ENCODE measurements around the gene PDCD5.

The PDCD5 gene

DNA sequence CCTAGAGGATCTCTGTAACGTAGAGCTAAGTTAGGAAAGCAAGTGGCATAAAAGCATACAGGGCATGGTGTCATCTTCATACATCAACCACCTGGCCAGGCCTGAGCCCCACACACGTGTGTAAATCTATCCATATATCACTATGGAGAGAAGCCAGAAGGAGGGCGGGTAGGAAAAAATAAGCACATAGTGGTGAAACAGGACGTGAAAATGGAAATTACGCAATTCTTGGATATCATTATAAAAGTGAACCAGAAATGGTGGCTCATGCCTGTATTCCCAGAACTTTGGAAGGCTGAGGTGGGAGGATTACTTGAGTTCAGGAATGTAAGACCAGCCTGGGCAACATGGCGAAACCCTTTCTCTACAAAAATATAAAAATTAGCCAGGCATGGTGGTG lies 43.4 kb downstream of the PDCD5 start:
- TF ChIP-seq, protein P1, sequence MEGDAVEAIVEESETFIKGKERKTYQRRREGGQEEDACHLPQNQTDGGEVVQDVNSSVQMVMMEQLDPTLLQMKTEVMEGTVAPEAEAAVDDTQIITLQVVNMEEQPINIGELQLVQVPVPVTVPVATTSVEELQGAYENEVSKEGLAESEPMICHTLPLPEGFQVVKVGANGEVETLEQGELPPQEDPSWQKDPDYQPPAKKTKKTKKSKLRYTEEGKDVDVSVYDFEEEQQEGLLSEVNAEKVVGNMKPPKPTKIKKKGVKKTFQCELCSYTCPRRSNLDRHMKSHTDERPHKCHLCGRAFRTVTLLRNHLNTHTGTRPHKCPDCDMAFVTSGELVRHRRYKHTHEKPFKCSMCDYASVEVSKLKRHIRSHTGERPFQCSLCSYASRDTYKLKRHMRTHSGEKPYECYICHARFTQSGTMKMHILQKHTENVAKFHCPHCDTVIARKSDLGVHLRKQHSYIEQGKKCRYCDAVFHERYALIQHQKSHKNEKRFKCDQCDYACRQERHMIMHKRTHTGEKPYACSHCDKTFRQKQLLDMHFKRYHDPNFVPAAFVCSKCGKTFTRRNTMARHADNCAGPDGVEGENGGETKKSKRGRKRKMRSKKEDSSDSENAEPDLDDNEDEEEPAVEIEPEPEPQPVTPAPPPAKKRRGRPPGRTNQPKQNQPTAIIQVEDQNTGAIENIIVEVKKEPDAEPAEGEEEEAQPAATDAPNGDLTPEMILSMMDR (conservative IDR thresholded peaks at IDR 0.05): no peak
- no peak overlapping the region for H3K27ac ChIP-seq

DNA sequence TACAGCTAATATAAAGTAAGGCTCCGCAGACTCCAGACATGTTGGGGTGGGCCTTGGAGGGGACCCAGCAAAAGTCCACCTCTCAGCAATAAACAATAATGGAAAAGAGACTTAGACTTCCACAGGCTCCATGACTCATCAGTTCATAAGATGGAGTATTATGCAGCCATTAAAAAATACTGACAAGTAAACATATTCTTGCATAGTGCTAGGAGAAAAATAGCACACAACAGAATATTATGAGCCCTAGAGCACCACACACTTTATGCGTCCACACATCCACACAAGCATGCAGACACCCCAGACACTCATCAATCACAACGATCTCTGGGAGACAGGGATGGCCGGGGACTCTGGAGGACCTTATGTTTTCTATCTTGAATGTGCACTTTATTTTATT lies 46.0 kb downstream of the PDCD5 start:
- no peak overlapping the region for H3K27ac ChIP-seq
- TF ChIP-seq, protein P1 (conservative IDR thresholded peaks at IDR 0.05): no peak

DNA sequence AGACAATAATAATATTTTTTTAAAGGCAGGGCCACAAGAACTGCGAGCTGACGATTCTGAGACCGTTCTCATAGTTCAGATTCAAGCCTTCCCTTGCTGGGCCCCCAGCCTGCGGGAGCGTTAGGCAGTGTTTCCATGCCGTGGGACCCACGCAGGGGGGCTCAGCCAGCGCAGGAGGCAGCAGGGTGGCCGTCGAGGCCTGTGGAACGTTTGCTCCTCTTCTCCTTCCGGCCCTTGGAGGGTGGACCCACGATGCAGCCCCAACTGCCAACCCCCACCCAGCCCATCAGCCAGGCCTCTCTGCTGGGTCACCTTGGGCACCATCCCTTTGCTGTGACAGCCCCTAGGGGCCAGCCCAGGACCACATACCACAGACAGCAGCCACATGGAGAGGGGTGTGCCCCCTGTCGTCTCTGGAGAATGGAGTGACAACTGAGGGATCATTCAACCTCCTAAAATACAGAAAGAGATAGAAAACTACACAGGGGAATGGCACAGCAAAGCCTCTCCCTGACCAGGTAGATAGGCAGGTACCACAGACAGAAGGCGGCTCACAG lies 46.8 kb downstream of the PDCD5 start:
- H3K27ac ChIP-seq: no peak overlapping the region
- TF ChIP-seq, protein P1 (conservative IDR thresholded peaks at IDR 0.05): no peak

DNA sequence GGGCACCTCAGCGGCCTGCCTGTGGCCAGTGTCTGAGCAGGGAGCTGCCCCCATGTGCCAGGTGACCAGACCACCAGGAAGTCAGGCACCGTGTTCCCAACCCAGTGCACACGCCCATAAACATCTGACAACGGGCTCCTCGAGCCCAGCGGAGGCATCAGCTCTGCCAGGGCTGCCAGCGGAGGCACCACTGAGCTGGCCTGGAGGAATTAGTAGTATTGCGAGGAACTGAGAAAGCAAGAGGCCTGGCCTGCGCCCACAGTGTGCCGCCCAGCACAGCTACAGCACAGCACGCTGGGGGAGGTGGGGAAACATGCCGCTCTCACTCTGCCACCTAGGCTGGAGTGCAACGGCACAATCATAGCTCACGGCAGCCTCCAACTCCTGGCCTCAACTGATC lies 49.3 kb downstream of the PDCD5 start:
- no peak overlapping the region for H3K27ac ChIP-seq
- TF ChIP-seq, protein P1 (conservative IDR thresholded peaks at IDR 0.05): 0 out of 2 replicates have a peak, but pooled peaks have one; percentile 17

DNA sequence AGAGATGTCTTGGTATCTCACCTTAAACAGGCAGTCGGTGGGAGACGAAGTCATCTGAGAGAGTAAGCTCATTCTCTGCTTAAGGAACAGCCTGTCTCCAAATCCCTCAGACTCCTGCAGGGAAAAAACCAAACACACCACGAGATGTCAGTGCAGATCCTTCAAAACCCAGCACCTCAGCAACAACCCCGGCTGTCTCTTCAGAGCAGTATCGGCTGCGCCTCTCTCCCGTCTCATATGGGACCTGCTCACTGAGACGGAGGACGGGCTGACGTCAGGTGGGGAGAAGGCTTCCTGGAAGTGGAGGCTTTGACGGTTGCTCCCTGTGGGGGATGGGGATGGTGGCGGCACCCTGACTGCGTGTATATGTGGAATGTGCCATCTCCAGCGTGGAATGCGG lies 50.4 kb downstream of the PDCD5 start:
- TF ChIP-seq, protein P1 (conservative IDR thresholded peaks at IDR 0.05): no peak
- H3K27ac ChIP-seq: no peak overlapping the region

Data from VCaP (cell line).